Keratinocyte (primary cell): ENCODE results near the gene APPL1. TPM values are rescaled to one million over a fixed set of nuclear protein-coding genes. Genes with fewer than 3 reads are reported as not detected.

ENCODE experiments used
- DNase-seq: peaks from one replicate; pipeline ENCODE4 v3.0.0-alpha.2; 2011; ENCODE audit warnings: low read depth, missing footprints, low spot score
- FAIRE-seq: peaks from 2 replicates; lab custom pipeline; 2011; peaks lifted over from hg19 to GRCh38; lab: Jason Lieb, UNC
- H2AFZ ChIP-seq: 2 replicates; pipeline ENCODE4 v1.6.0; 2012; ENCODE audit warnings: low read length, control low read depth, inconsistent platforms; ENCODE audit not compliant: control insufficient read depth
- H3K27ac ChIP-seq: 2 replicates; pipeline ENCODE4 v1.5.1; 2011; ENCODE audit warnings: low read length; ENCODE audit not compliant: control insufficient read depth, insufficient read depth
- H3K27me3 ChIP-seq: 3 replicates; pipeline ENCODE4 v1.6.0; 2011; ENCODE audit warnings: low read length; ENCODE audit not compliant: control insufficient read depth, insufficient read depth; ENCODE audit errors: extremely low read depth
- H3K36me3 ChIP-seq, 2 experiments: 2 replicates in 1 of 2; 3 replicates in 1 of 2; pipeline ENCODE4 v1.5.1; 2011; ENCODE audit warnings: low read length in 2 of 2, mild to moderate bottlenecking in 1 of 2; ENCODE audit not compliant: control insufficient read depth in 2 of 2, insufficient read depth in 2 of 2; ENCODE audit errors: extremely low read depth in 1 of 2
- H3K4me1 ChIP-seq: 3 replicates; pipeline ENCODE4 v1.5.1; 2011; ENCODE audit warnings: low read length; ENCODE audit not compliant: control insufficient read depth, insufficient read depth; ENCODE audit errors: extremely low read depth
- H3K4me2 ChIP-seq: 3 replicates; pipeline ENCODE4 v1.6.0; 2011; ENCODE audit warnings: low read depth, low read length; ENCODE audit not compliant: control insufficient read depth, insufficient read depth; ENCODE audit errors: extremely low read depth
- H3K4me3 ChIP-seq, 3 experiments: fragments of 200-600 bp in 1 of 3; sonication (generic) in 1 of 3; 2 replicates in 2 of 3; 3 replicates in 1 of 3; pipeline ENCODE4 v1.5.1; 2011 to 2016; ENCODE audit warnings: low read length in 3 of 3, mild to moderate bottlenecking in 3 of 3, control low read depth in 2 of 3, inconsistent platforms in 1 of 3, low read depth in 1 of 3, mixed read lengths in 1 of 3, mixed run types in 1 of 3, moderate library complexity in 1 of 3; ENCODE audit not compliant: control insufficient read depth in 2 of 3, insufficient read depth in 2 of 3; ENCODE audit errors: extremely low read depth in 1 of 3
- H3K79me2 ChIP-seq: 2 replicates; pipeline ENCODE4 v1.6.0; 2012; ENCODE audit warnings: low read length; ENCODE audit not compliant: control insufficient read depth, insufficient read depth
- H3K9ac ChIP-seq: 3 replicates; pipeline ENCODE4 v1.6.0; 2011; ENCODE audit warnings: low read length; ENCODE audit not compliant: control insufficient read depth, insufficient read depth; ENCODE audit errors: extremely low read depth
- H3K9me1 ChIP-seq: 3 replicates; pipeline ENCODE4 v1.6.0; 2011; ENCODE audit warnings: low read length; ENCODE audit not compliant: control insufficient read depth, insufficient read depth; ENCODE audit errors: extremely low read depth
- H3K9me3 ChIP-seq: 2 replicates; pipeline ENCODE4 v1.5.1; 2012; ENCODE audit warnings: low read depth, low read length; ENCODE audit not compliant: control insufficient read depth
- H4K20me1 ChIP-seq: 3 replicates; pipeline ENCODE4 v1.6.0; 2011; ENCODE audit warnings: low read length; ENCODE audit not compliant: control insufficient read depth, insufficient read depth; ENCODE audit errors: extremely low read depth
- EZH2 ChIP-seq: IDR thresholded peaks from one replicate; pipeline ENCODE4 v1.6.1; 2012; ENCODE audit warnings: inconsistent platforms, mild to moderate bottlenecking, low read length, moderate library complexity
- dilution Hi-C: fragments of 300-500 bp; cut with MboI; formaldehyde crosslinking; loops from one replicate; pipeline ENCODE4 v1.7.0; 2020; ENCODE audit warnings: low sequenced_read_pairs; ENCODE audit not compliant: extremely low pct_ligation_motif_present
- polyA plus RNA-seq, 5 experiments: library from polyadenylated mRNA; depleted of rRNA in 3 of 5; stranded (reverse) in 3 of 5; stranded (forward) in 1 of 5; unstranded in 1 of 5; fragments of >200 nt; gene quantifications; 1 replicate in 1 of 5; 2 replicates in 3 of 5; 3 replicates in 1 of 5; pipeline versions ENCODE4 v1.2.1 to v1.2.3, GENCODE V29; 2011 to 2012; ENCODE audit warnings: missing spikeins in 2 of 5, low read depth in 1 of 5, low replicate concordance in 1 of 5
- TF ChIP-seq, protein P1 (sequence below), 3 experiments: IDR thresholded peaks in 1 of 3; conservative IDR thresholded peaks in 1 of 3; optimal IDR thresholded peaks in 1 of 3; 2 replicates in 2 of 3; 3 replicates in 1 of 3; pipeline versions ENCODE3 to v1.5.1; 2011; ENCODE audit warnings: low read length in 3 of 3, mild to moderate bottlenecking in 3 of 3, moderate library complexity in 2 of 3, control low read depth in 1 of 3, inconsistent platforms in 1 of 3; ENCODE audit not compliant: insufficient read depth in 2 of 3; ENCODE audit errors: extremely low read depth in 1 of 3

Gene APPL1
- polyA plus RNA-seq, 1 donor (not counting 4 experiments of a cell fraction or from before 2014, with no cell fraction given): 25.6 TPM

DNA sequence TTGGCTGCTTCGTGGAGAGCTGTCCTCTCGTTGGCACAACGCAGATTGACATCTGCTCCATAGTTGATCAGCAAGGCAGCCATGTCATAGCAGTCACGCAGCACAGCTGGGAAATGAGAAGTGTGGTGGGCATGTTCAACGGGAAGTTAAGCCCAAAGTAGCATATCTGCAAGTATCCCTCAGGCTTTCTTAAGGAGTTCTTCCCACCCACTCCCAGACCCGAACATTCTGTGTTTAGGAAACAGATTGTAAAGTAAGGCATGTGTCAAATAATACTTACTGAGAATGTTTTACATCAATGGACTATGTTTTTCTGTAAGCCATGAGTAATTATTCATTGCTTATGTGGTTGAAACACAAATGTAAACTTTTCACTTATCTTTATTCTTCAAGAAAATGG lies 55.8 kb downstream of the APPL1 start:
- Histone ChIP-seq H3K9me3 (no peaks in the 10 kb centered on the region), H3K4me1 (no peaks in the 10 kb centered on the region), H3K4me3 (no peak overlapping the region), H3K4me2 (no peak overlapping the region), H3K9me1 (no peaks in the 10 kb centered on the region), H3K36me3 (no peaks in the 10 kb centered on the region), H2AFZ (no peak overlapping the region), H4K20me1 (no peaks in the 10 kb centered on the region), H3K27me3 (no peaks in the 10 kb centered on the region), H3K27ac (no peak overlapping the region), H3K79me2 (no peaks in the 10 kb centered on the region), H3K9ac (no peak overlapping the region)
- dilution Hi-C loops: no loop called here
- FAIRE-seq (no peak), DNase-seq (no peak)
- TF ChIP-seq EZH2: no peak
- TF ChIP-seq, protein P1, sequence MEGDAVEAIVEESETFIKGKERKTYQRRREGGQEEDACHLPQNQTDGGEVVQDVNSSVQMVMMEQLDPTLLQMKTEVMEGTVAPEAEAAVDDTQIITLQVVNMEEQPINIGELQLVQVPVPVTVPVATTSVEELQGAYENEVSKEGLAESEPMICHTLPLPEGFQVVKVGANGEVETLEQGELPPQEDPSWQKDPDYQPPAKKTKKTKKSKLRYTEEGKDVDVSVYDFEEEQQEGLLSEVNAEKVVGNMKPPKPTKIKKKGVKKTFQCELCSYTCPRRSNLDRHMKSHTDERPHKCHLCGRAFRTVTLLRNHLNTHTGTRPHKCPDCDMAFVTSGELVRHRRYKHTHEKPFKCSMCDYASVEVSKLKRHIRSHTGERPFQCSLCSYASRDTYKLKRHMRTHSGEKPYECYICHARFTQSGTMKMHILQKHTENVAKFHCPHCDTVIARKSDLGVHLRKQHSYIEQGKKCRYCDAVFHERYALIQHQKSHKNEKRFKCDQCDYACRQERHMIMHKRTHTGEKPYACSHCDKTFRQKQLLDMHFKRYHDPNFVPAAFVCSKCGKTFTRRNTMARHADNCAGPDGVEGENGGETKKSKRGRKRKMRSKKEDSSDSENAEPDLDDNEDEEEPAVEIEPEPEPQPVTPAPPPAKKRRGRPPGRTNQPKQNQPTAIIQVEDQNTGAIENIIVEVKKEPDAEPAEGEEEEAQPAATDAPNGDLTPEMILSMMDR (optimal IDR thresholded peaks at IDR 0.05 in 1 of 3, IDR thresholded peaks at IDR 0.05 in 1 of 3, conservative IDR thresholded peaks at IDR 0.05 in 1 of 3; ENCODE audit: extremely low read depth in 1 of 3, insufficient read depth in 2 of 3, low read length in 3 of 3): no peak

- H2AFZ ChIP-seq: no peak overlapping the region
- no peaks in the 10 kb centered on the region for H3K36me3 ChIP-seq
- no peaks in the 10 kb centered on the region for H3K4me1 ChIP-seq
- FAIRE-seq (no peak), DNase-seq (no peak)
- H3K27me3 ChIP-seq: no peaks in the 10 kb centered on the region
- no peak overlapping the region for H3K4me2 ChIP-seq
- H3K9me1 ChIP-seq: no peaks in the 10 kb centered on the region
- H3K9ac ChIP-seq: no peak overlapping the region
- H4K20me1 ChIP-seq: no peaks in the 10 kb centered on the region
- no peak overlapping the region for H3K27ac ChIP-seq
- no peaks in the 10 kb centered on the region for H3K9me3 ChIP-seq
- H3K4me3 ChIP-seq: no peak overlapping the region
- TF ChIP-seq, protein P1 (optimal IDR thresholded peaks at IDR 0.05 in 1 of 3, IDR thresholded peaks at IDR 0.05 in 1 of 3, conservative IDR thresholded peaks at IDR 0.05 in 1 of 3; ENCODE audit: extremely low read depth in 1 of 3, insufficient read depth in 2 of 3, low read length in 3 of 3): no peak
- no peak for TF ChIP-seq EZH2
- dilution Hi-C loops: no loop called here
- H3K79me2 ChIP-seq: no peaks in the 10 kb centered on the region
These were observed 59.7 kb downstream of the APPL1 start for GRCh38 chr3:57287205-57287604.
